CD14-positive monocyte (primary cell): ENCODE data around the gene MAP3K20. TPM values are rescaled to one million over a fixed set of nuclear protein-coding genes. Genes with fewer than 3 reads are reported as not detected.
A peak's percentile ranks its signal among the peaks of the same experiment; 100 is the strongest.

ENCODE experiments used
- DNase-seq, 3 donors: peaks; one replicate each; pipeline ENCODE4 v3.0.0-alpha.2; 2011 to 2022
- H2AFZ ChIP-seq: 2 replicates; pipeline ENCODE4 v1.6.0; 2012; ENCODE audit warnings: mild to moderate bottlenecking, low read depth, low read length, inconsistent platforms; ENCODE audit not compliant: insufficient read depth, poor library complexity, severe bottlenecking
- H3K27ac ChIP-seq, 2 donors: 1 replicate in 1 of 2; 2 replicates in 1 of 2; pipeline ENCODE4 v1.5.1; 2012 to 2013; ENCODE audit warnings: low read length in 2 of 2, control low read depth in 1 of 2, inconsistent platforms in 1 of 2, low read depth in 1 of 2, mild to moderate bottlenecking in 1 of 2
- H3K27me3 ChIP-seq, 2 donors: one replicate each; pipeline versions ENCODE4 v1.6.0 to v1.6.1; 2011 to 2013; ENCODE audit warnings: low read length in 2 of 2; ENCODE audit not compliant: control insufficient read depth in 2 of 2, insufficient read depth in 2 of 2
- H3K36me3 ChIP-seq, 2 donors: replicated peaks in 1 of 2; 1 replicate in 1 of 2; 2 replicates in 1 of 2; pipeline versions ENCODE4 v1.5.1 to v1.6.1; 2012 to 2013; ENCODE audit warnings: low read length in 2 of 2, control low read depth in 1 of 2, inconsistent platforms in 1 of 2, mild to moderate bottlenecking in 1 of 2; ENCODE audit not compliant: insufficient read depth in 2 of 2, control insufficient read depth in 1 of 2
- H3K4me1 ChIP-seq, 2 donors: 1 replicate in 1 of 2; 2 replicates in 1 of 2; pipeline versions ENCODE4 v1.5.1 to v1.6.1; 2012 to 2013; ENCODE audit warnings: low read length in 2 of 2, control low read depth in 1 of 2, inconsistent platforms in 1 of 2, mild to moderate bottlenecking in 1 of 2, moderate library complexity in 1 of 2; ENCODE audit not compliant: insufficient read depth in 2 of 2, control insufficient read depth in 1 of 2
- H3K4me2 ChIP-seq: replicated peaks from 2 replicates; pipeline ENCODE3; 2012; ENCODE audit warnings: low read length, moderate library complexity, mild to moderate bottlenecking; ENCODE audit not compliant: poor library complexity, severe bottlenecking; ENCODE audit errors: extremely low read depth
- H3K4me3 ChIP-seq, 3 experiments: fragments of 200-600 bp in 1 of 3; sonication (generic) in 1 of 3; replicated peaks in 1 of 3; 1 replicate in 2 of 3; 2 replicates in 1 of 3; pipeline ENCODE4 v1.5.1; 2011 to 2013; ENCODE audit warnings: low read length in 3 of 3, mild to moderate bottlenecking in 3 of 3, control low read depth in 2 of 3, low read depth in 2 of 3, inconsistent platforms in 1 of 3, moderate library complexity in 1 of 3
- H3K79me2 ChIP-seq: 2 replicates; pipeline ENCODE4 v1.6.0; 2012; ENCODE audit warnings: mild to moderate bottlenecking, control low read depth, inconsistent platforms, low read length, moderate library complexity; ENCODE audit not compliant: insufficient read depth
- H3K9ac ChIP-seq: 2 replicates; pipeline ENCODE4 v1.6.0; 2017; ENCODE audit warnings: low read length, mild to moderate bottlenecking; ENCODE audit not compliant: insufficient read depth, poor library complexity, severe bottlenecking
- H3K9me3 ChIP-seq, 2 donors: replicated peaks in 1 of 2; 1 replicate in 1 of 2; 2 replicates in 1 of 2; pipeline versions ENCODE4 v1.5.1 to v1.6.1; 2012 to 2013; ENCODE audit warnings: low read length in 2 of 2, control low read depth in 1 of 2; ENCODE audit not compliant: control insufficient read depth in 1 of 2, insufficient read depth in 1 of 2
- H4K20me1 ChIP-seq: 2 replicates; pipeline ENCODE4 v1.6.0; 2012; ENCODE audit warnings: mild to moderate bottlenecking, low read length, control low read depth, moderate library complexity; ENCODE audit not compliant: insufficient read depth
- H3K27ac Mint-ChIP-seq, 7 donors: one replicate each; pipeline ENCODE4 v1.8.0; 2020; ENCODE audit warnings: mild to moderate bottlenecking in 7 of 7, mixed read lengths in 7 of 7, moderate library complexity in 6 of 7, inconsistent platforms in 2 of 7
- H3K27me3 Mint-ChIP-seq, 3 donors: one replicate each; pipeline ENCODE4 v1.8.0; 2021 to 2022; ENCODE audit warnings: low read depth in 3 of 3, mild to moderate bottlenecking in 3 of 3, mixed read lengths in 3 of 3, moderate library complexity in 3 of 3, inconsistent platforms in 1 of 3
- H3K36me3 Mint-ChIP-seq, 2 donors: one replicate each; pipeline ENCODE4 v1.8.0; 2020; ENCODE audit warnings: mixed read lengths in 2 of 2, inconsistent platforms in 1 of 2, mild to moderate bottlenecking in 1 of 2
- H3K4me1 Mint-ChIP-seq: one replicate; pipeline ENCODE4 v1.8.0; 2020; ENCODE audit warnings: mild to moderate bottlenecking, mixed read lengths
- H3K4me3 Mint-ChIP-seq, 2 donors: one replicate each; pipeline ENCODE4 v1.8.0; 2020; ENCODE audit warnings: mild to moderate bottlenecking in 2 of 2, mixed read lengths in 2 of 2, moderate library complexity in 1 of 2
- H3K9me3 Mint-ChIP-seq, 7 donors: one replicate each; pipeline ENCODE4 v1.8.0; 2020 to 2022; ENCODE audit warnings: mixed read lengths in 7 of 7, mild to moderate bottlenecking in 6 of 7, moderate library complexity in 6 of 7, inconsistent platforms in 2 of 7
- WGBS: methylation state at CpG from one replicate; pipeline ENCODE4 v1.1.5; 2013; ENCODE audit warnings: missing lambda C conversion rate; ENCODE audit not compliant: insufficient coverage; 5-methylcytosine and 5-hydroxymethylcytosine counted together
- intact Hi-C, 2 donors: fragments of 100-400 bp; cut with micrococcal nuclease; formaldehyde crosslinking; loops; one replicate each; pipeline versions ENCODE4 v1.15.0 to v1.15.1; 2023
- polyA plus RNA-seq, 3 donors: library from polyadenylated mRNA; depleted of rRNA in 1 of 3; unstranded in 2 of 3; stranded (reverse) in 1 of 3; fragments of 300-500 nt in 2 of 3; fragments of >200 nt in 1 of 3; fragmentation: Illumina TruSeq in 2 of 3; gene quantifications; 1 replicate in 2 of 3; 2 replicates in 1 of 3; pipeline ENCODE4 v1.2.3, GENCODE V29; 2012 to 2021
- TF ChIP-seq, protein P1 (sequence below): fragments of 200-600 bp; IDR thresholded peaks from one replicate; pipeline ENCODE4 v1.8.0; 2022; ENCODE audit warnings: antibody characterized with exemption, mild to moderate bottlenecking

MAP3K20 gene
- polyA plus RNA-seq, 3 donors: 14.3 to 30.7 (median 21.6) TPM

- 96% methylated on average over 11 of the region's 20 CpGs for WGBS
- Mint-ChIP-seq H3K4me3 (no peak overlapping the region), H3K36me3 (peaks cover 13 to 32% of the 10 kb centered on the region in 2 donors), H3K9me3 (no peaks in the 10 kb centered on the region), H3K27me3 (no peaks in the 10 kb centered on the region), H3K27ac (no peak overlapping the region), H3K4me1 (peaks cover 32% of the 10 kb centered on the region)
- Histone ChIP-seq H3K4me2 (no peak overlapping the region), H3K9ac (no peak overlapping the region), H3K9me3 (no peaks in the 10 kb centered on the region), H3K36me3 (peaks cover 0 to 17% of the 10 kb centered on the region in 2 donors), H3K27ac (no peak overlapping the region), H3K27me3 (no peaks in the 10 kb centered on the region), H3K4me1 (peaks cover 22 to 29% of the 10 kb centered on the region in 2 donors), H3K4me3 (no peak overlapping the region), H2AFZ (no peak overlapping the region), H4K20me1 (no peaks in the 10 kb centered on the region), H3K79me2 (no peaks in the 10 kb centered on the region)
- TF ChIP-seq, protein P1, sequence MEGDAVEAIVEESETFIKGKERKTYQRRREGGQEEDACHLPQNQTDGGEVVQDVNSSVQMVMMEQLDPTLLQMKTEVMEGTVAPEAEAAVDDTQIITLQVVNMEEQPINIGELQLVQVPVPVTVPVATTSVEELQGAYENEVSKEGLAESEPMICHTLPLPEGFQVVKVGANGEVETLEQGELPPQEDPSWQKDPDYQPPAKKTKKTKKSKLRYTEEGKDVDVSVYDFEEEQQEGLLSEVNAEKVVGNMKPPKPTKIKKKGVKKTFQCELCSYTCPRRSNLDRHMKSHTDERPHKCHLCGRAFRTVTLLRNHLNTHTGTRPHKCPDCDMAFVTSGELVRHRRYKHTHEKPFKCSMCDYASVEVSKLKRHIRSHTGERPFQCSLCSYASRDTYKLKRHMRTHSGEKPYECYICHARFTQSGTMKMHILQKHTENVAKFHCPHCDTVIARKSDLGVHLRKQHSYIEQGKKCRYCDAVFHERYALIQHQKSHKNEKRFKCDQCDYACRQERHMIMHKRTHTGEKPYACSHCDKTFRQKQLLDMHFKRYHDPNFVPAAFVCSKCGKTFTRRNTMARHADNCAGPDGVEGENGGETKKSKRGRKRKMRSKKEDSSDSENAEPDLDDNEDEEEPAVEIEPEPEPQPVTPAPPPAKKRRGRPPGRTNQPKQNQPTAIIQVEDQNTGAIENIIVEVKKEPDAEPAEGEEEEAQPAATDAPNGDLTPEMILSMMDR: no peak
- intact Hi-C loops: no loop called here
- DNase-seq: no peak
Measured at GRCh38 chr2:173217116-173217840, 141.6 kb downstream of the MAP3K20 start.

DNA sequence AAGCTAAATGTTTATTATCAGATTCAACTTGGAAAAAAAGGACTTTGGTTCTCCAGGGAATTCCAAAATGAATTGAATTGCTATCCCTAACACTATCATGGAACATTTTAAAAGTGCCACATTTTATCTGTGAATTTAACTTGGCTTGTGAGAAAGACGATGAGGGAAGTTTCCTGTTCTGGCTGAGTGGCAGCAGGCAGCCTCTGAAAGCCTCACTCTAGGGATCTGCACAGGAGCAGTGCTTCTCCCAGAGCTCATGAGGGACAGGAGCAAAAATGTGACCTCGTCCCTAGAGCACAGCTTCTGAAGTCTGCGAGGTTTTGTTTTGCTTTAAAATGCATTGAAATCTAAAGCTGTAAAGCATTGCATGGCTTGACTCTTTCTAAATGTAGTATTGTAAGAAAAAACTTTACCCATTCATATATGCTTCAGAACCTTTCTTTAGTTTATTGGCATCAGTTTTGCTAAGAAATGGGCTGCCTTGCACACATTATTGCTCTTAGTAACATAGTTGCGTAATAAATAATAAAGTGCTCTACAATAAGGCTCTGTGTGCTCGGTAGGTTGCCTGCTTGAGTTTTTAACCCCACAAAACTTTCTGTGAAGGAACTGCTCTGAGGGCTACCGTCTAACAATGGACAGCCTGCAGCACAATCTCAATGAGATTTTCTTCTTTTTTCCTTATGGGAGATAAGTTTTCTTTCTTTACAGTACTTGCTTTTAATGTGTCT, 142.8 kb downstream of the MAP3K20 start:
- H3K36me3 ChIP-seq: peaks cover 0 to 14% of the 10 kb centered on the region in 2 donors
- Mint-ChIP-seq H3K9me3 (no peaks in the 10 kb centered on the region), H3K4me1 (peaks cover 32% of the 10 kb centered on the region), H3K27ac (peak overlapping the region in 6 of 7 donors; percentile 23 to 71 (median 60)), H3K4me3 (peak overlapping the region in 1 of 2 donors; percentile 67), H3K36me3 (peaks cover 13 to 23% of the 10 kb centered on the region in 2 donors), H3K27me3 (no peaks in the 10 kb centered on the region)
- H3K4me2 ChIP-seq: no peak overlapping the region
- TF ChIP-seq, protein P1: no peak
- intact Hi-C loops: no loop called here
- H3K27ac ChIP-seq: peak overlapping the region in 1 of 2 donors; percentile 17
- H3K4me3 ChIP-seq: no peak overlapping the region
- no peaks in the 10 kb centered on the region for H3K27me3 ChIP-seq
- H3K9me3 ChIP-seq: no peaks in the 10 kb centered on the region
- no peak overlapping the region for H2AFZ ChIP-seq
- 56% methylated on average over 1 of the region's 6 CpGs for WGBS
- no peaks in the 10 kb centered on the region for H4K20me1 ChIP-seq
- no peak for DNase-seq
- H3K4me1 ChIP-seq: peaks cover 22 to 29% of the 10 kb centered on the region in 2 donors
- no peaks in the 10 kb centered on the region for H3K79me2 ChIP-seq
- H3K9ac ChIP-seq: no peak overlapping the region
